Chondrocyte (in vitro differentiated cells): ENCODE results near the gene NBEAL1. TPM values are rescaled to one million over a fixed set of nuclear protein-coding genes. Genes with fewer than 3 reads are reported as not detected.
A peak's percentile ranks its signal among the peaks of the same experiment; 100 is the strongest.
"Not testable (repeated sequence)": the region's sequence is repeated elsewhere in the genome, so short reads cannot be mapped to it uniquely, and the experiment has no call there.

Experiments
- DNase-seq: peaks from one replicate; pipeline ENCODE4 v3.0.0; 2021; ENCODE audit warnings: mixed read lengths, low spot score
- H3K27ac Mint-ChIP-seq: one replicate; pipeline ENCODE4 v1.8.0; 2021; ENCODE audit warnings: mild to moderate bottlenecking, moderate library complexity, mixed read lengths; ENCODE audit not compliant: unreplicated experiment
- H3K27me3 Mint-ChIP-seq: 2 replicates; pipeline ENCODE4 v1.8.0; 2021; ENCODE audit warnings: low read depth, mixed read lengths
- H3K36me3 Mint-ChIP-seq: 2 replicates; pipeline ENCODE4 v1.8.0; 2021; ENCODE audit warnings: low read depth, mixed read lengths
- H3K4me1 Mint-ChIP-seq: 2 replicates; pipeline ENCODE4 v1.8.0; 2021; ENCODE audit warnings: low read depth, mild to moderate bottlenecking, mixed read lengths
- H3K4me3 Mint-ChIP-seq: one replicate; pipeline ENCODE4 v1.8.0; 2021; ENCODE audit warnings: mild to moderate bottlenecking, moderate library complexity, mixed read lengths; ENCODE audit not compliant: unreplicated experiment
- H3K9me3 Mint-ChIP-seq: 2 replicates; pipeline ENCODE4 v1.8.0; 2021; ENCODE audit warnings: low read depth, mixed read lengths
- total RNA-seq: library from RNA; stranded (reverse); gene quantifications from 3 replicates; pipeline ENCODE4 v1.2.1, GENCODE V29; 2021
- TF ChIP-seq, protein P1 (sequence below): fragments of 200-600 bp; sonication (generic); IDR thresholded peaks from 2 replicates; pipeline ENCODE4 v1.5.0; 2021; ENCODE audit warnings: antibody characterized with exemption, mild to moderate bottlenecking, moderate library complexity

NBEAL1 gene
- total RNA-seq, 1 donor from 2014 or later, result 38.7 TPM

GRCh38 chr2:203097735-203098134 lies 83.1 kb downstream of the NBEAL1 start:
- DNase-seq, result no peak
- no peak overlapping the region for H3K27ac Mint-ChIP-seq
- H3K27me3 Mint-ChIP-seq, result no peaks in the 10 kb centered on the region
- TF ChIP-seq, protein P1, sequence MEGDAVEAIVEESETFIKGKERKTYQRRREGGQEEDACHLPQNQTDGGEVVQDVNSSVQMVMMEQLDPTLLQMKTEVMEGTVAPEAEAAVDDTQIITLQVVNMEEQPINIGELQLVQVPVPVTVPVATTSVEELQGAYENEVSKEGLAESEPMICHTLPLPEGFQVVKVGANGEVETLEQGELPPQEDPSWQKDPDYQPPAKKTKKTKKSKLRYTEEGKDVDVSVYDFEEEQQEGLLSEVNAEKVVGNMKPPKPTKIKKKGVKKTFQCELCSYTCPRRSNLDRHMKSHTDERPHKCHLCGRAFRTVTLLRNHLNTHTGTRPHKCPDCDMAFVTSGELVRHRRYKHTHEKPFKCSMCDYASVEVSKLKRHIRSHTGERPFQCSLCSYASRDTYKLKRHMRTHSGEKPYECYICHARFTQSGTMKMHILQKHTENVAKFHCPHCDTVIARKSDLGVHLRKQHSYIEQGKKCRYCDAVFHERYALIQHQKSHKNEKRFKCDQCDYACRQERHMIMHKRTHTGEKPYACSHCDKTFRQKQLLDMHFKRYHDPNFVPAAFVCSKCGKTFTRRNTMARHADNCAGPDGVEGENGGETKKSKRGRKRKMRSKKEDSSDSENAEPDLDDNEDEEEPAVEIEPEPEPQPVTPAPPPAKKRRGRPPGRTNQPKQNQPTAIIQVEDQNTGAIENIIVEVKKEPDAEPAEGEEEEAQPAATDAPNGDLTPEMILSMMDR, result peak; percentile 73
- H3K4me3 Mint-ChIP-seq, result no peak overlapping the region
- H3K4me1 Mint-ChIP-seq, result no peaks in the 10 kb centered on the region
- H3K9me3 Mint-ChIP-seq, result peaks cover 4% of the 10 kb centered on the region
- peaks cover 33% of the 10 kb centered on the region for H3K36me3 Mint-ChIP-seq

- not testable (repeated sequence) for H3K4me3 Mint-ChIP-seq, H3K27ac Mint-ChIP-seq, H3K4me1 Mint-ChIP-seq, DNase-seq, H3K27me3 Mint-ChIP-seq
- Mint-ChIP-seq H3K36me3 (peaks cover 44% of the 10 kb centered on the region), H3K9me3 (peaks cover 22% of the 10 kb centered on the region)
Observed at GRCh38 chr2:203102357-203102756, 87.7 kb downstream of the NBEAL1 start.

DNA sequence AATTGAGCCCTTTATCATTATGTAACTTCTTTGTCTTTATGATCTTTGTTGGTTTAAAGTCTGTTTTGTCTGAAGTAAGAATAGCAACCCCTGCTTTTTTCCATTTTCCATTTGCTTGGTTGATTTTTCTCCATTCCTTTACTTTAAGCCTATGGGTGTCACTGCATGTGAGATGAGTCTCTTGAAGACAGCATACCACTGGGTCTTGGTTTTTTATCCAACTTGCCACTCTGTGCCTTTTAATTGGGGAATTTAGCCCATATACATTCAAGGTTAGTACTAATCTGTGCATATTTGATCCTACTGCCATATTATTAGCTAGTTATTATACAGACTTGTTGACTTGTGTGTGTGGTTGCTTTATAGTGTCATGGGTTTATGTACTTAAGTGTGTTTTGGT lies 89.6 kb downstream of the NBEAL1 start:
- Mint-ChIP-seq H3K27me3 (no peaks in the 10 kb centered on the region), H3K9me3 (peaks cover 22% of the 10 kb centered on the region), H3K36me3 (peaks cover 50% of the 10 kb centered on the region), H3K4me3 (no peak overlapping the region), H3K4me1 (peaks cover 4% of the 10 kb centered on the region), H3K27ac (no peak overlapping the region)
- no peak for DNase-seq
- TF ChIP-seq, protein P1, result no peak

GRCh38 chr2:203105996-203106395 lies 91.3 kb downstream of the NBEAL1 start:
- H3K9me3 Mint-ChIP-seq, result peaks cover 22% of the 10 kb centered on the region
- no peak for DNase-seq
- peaks cover 4% of the 10 kb centered on the region for H3K4me1 Mint-ChIP-seq
- H3K27me3 Mint-ChIP-seq, result no peaks in the 10 kb centered on the region
- H3K27ac Mint-ChIP-seq, result no peak overlapping the region
- peaks cover 41% of the 10 kb centered on the region for H3K36me3 Mint-ChIP-seq
- no peak overlapping the region for H3K4me3 Mint-ChIP-seq
- TF ChIP-seq, protein P1, result no peak

GRCh38 chr2:203110496-203110895 lies 95.8 kb downstream of the NBEAL1 start:
- H3K36me3 Mint-ChIP-seq, result peaks cover 21% of the 10 kb centered on the region
- DNase-seq, H3K27ac Mint-ChIP-seq: not testable (repeated sequence)

GRCh38 chr2:203112342-203112741 lies 97.7 kb downstream of the NBEAL1 start:
- DNase-seq, result no peak
- TF ChIP-seq, protein P1, result peak; percentile 54
- Mint-ChIP-seq H3K4me1 (no peaks in the 10 kb centered on the region), H3K27me3 (no peaks in the 10 kb centered on the region), H3K9me3 (no peaks in the 10 kb centered on the region), H3K4me3 (no peak overlapping the region), H3K36me3 (peaks cover 25% of the 10 kb centered on the region), H3K27ac (no peak overlapping the region)

More at GRCh38 chr2:203110496-203110895, 95.8 kb downstream of the NBEAL1 start:
- not testable (repeated sequence) for H3K4me3 Mint-ChIP-seq, H3K4me1 Mint-ChIP-seq, H3K9me3 Mint-ChIP-seq, H3K27me3 Mint-ChIP-seq

DNA sequence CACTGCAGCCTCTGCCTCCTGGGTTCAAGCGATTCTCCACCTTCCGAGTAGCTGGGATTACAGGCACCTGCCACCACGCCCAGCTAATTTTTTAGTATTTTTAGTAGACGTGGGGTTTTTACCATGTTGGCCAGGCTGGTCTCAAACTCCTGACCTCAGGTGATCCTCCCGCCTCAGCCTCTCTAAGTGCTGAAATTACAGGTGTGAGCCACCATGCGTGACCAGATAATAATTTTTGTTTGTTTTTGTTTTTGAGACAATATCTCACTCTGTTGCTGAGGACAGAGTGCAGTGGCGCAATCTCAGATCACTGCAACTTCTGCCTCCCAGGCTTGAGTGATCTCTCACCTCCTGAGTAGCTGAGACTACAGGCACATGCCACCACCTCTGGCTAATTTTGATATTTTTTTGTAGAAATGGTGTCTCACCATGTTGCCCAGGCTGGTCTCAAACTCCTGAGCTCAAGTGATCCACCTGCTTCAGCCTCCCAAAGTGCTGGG lies 100.6 kb downstream of the NBEAL1 start:
- H3K27ac Mint-ChIP-seq, H3K27me3 Mint-ChIP-seq, H3K9me3 Mint-ChIP-seq, DNase-seq, H3K4me3 Mint-ChIP-seq, H3K4me1 Mint-ChIP-seq: not testable (repeated sequence)
- peaks cover 24% of the 10 kb centered on the region for H3K36me3 Mint-ChIP-seq
